Left forelimb (tissue), 1 donor: ENCODE data around the gene OMG.
"Not testable (repeated sequence)": the region's sequence is repeated elsewhere in the genome, so short reads cannot be mapped to it uniquely, and the experiment has no call there.

Experiments
- DNase-seq: peaks from one replicate; pipeline ENCODE4 v3.0.0-alpha.2; 2018; ENCODE audit warnings: low spot score

The OMG gene

GRCh38 chr17:31308372-31309334 is 11.6 kb upstream of the OMG start:
- DNase-seq: no peak

GRCh38 chr17:31307640-31308039 is 10.6 kb upstream of the OMG start:
- no peak for DNase-seq

- no peak for DNase-seq
Observed at GRCh38 chr17:31299624-31300023, 2.6 kb upstream of the OMG start.

- DNase-seq: no peak
Observed at GRCh38 chr17:31296142-31296541, 897 bp downstream of the OMG start.

- no peak for DNase-seq
Observed at GRCh38 chr17:31295489-31295871, 1.6 kb downstream of the OMG start.

GRCh38 chr17:31294820-31295488 is 2.1 kb downstream of the OMG start:
- DNase-seq: no peak

GRCh38 chr17:31294231-31294630 is 2.8 kb downstream of the OMG start:
- DNase-seq: no peak

GRCh38 chr17:31293581-31293980 is 3.5 kb downstream of the OMG start:
- DNase-seq: no peak

GRCh38 chr17:31291820-31292219 is 5.2 kb downstream of the OMG start:
- no peak for DNase-seq

GRCh38 chr17:31289790-31290189 is 7.2 kb downstream of the OMG start:
- no peak for DNase-seq

GRCh38 chr17:31287932-31288331 is 9.1 kb downstream of the OMG start:
- DNase-seq: not testable (repeated sequence)

GRCh38 chr17:31286587-31286986 is 10.5 kb downstream of the OMG start:
- DNase-seq: no peak

- no peak for DNase-seq
Observed at GRCh38 chr17:31283841-31284240, 13.2 kb downstream of the OMG start.

- DNase-seq: no peak
Observed at GRCh38 chr17:31281061-31281460, 16.0 kb downstream of the OMG start.

- no peak for DNase-seq
Observed at GRCh38 chr17:31279401-31279800, 17.6 kb downstream of the OMG start.

GRCh38 chr17:31275116-31275515 is 21.9 kb downstream of the OMG start:
- DNase-seq: no peak

GRCh38 chr17:31274252-31274651 is 22.8 kb downstream of the OMG start:
- DNase-seq: no peak

- no peak for DNase-seq
Observed at GRCh38 chr17:31273516-31273915, 23.5 kb downstream of the OMG start.

GRCh38 chr17:31272803-31273202 is 24.2 kb downstream of the OMG start:
- no peak for DNase-seq

GRCh38 chr17:31272236-31272635 is 24.8 kb downstream of the OMG start:
- DNase-seq: no peak

- DNase-seq: no peak
Observed at GRCh38 chr17:31269578-31269983, 27.5 kb downstream of the OMG start.

- DNase-seq: no peak
Observed at GRCh38 chr17:31269036-31269577, 27.9 kb downstream of the OMG start.

GRCh38 chr17:31266042-31266441 is 31.0 kb downstream of the OMG start:
- DNase-seq: no peak
